Stomach (tissue), 4 donors: Measurements from ENCODE around the gene ELOB.

ENCODE experiments used
- CTCF ChIP-seq, 7 experiments: fragments of 450-650 bp in 4 of 7; fragments of 200-600 bp in 3 of 7; sonication (generic) in 3 of 7; IDR thresholded peaks; one replicate each; pipeline ENCODE4 v1.5.1; 2016 to 2019; ENCODE audit warnings: antibody characterized with exemption in 7 of 7, control low read depth in 2 of 7, mild to moderate bottlenecking in 1 of 7
- EP300 ChIP-seq: sonication (generic); formaldehyde crosslinking; IDR thresholded peaks from one replicate; pipeline ENCODE4 v1.6.1; 2017; ENCODE audit warnings: antibody characterized with exemption

GRCh38 chr16:2778630-2778958 lies 1.5 kb upstream of the ELOB start:
- TF ChIP-seq CTCF (IDR thresholded peaks at IDR 0.05) (no peak), EP300 (no peak)
